GM21576 (cell line): ENCODE results near the gene GLS.

Experiments
- ATAC-seq: cut with Tn5 transposase; IDR thresholded peaks from one replicate; pipeline ENCODE4 v1.9.1; 2021; ENCODE audit warnings: mild to moderate bottlenecking, moderate library complexity; ENCODE audit not compliant: unreplicated experiment

The GLS gene

GRCh38 chr2:191012346-191012745 lies 131.7 kb downstream of the GLS start:
- ATAC-seq = no peak

DNA sequence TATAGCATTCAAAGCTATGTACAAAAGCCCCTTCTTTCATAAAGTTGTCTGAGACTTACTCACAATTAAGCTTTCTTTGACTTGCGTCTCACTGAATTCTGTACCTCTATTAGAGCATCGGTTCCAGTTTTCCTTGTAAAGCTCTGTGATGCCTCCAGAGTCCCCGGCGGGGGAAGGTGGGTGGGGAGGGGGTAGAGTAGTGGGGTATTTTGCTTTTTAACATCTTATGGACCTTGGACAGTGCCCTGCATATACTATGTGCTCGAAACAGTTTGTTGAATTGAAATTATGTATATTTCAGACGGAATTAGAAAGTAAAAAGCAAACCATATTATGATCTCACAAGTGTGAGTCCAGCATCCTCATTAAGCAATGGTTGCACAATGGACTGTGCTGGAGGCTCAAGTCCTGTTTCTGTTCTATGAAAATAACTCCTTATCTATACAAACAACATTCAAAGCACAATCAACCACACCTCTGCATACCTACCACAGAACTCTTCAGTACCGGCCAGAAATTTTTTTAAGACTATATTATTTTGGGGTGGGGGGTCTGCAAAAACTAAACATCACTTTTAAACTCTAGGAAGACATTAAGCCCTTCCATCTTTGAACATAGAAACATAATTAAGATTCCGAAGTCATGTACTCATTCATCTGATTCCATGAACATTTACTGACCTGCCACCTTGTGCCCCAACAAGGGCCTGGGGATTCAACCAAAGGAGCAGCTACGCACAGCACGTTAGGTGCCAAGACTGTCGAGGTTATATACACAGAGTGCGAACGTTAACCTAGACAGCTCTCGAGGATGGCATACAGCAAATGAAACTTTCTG lies 132.4 kb downstream of the GLS start:
- no peak for ATAC-seq

GRCh38 chr2:191013682-191013931 lies 133.0 kb downstream of the GLS start:
- ATAC-seq = no peak

DNA sequence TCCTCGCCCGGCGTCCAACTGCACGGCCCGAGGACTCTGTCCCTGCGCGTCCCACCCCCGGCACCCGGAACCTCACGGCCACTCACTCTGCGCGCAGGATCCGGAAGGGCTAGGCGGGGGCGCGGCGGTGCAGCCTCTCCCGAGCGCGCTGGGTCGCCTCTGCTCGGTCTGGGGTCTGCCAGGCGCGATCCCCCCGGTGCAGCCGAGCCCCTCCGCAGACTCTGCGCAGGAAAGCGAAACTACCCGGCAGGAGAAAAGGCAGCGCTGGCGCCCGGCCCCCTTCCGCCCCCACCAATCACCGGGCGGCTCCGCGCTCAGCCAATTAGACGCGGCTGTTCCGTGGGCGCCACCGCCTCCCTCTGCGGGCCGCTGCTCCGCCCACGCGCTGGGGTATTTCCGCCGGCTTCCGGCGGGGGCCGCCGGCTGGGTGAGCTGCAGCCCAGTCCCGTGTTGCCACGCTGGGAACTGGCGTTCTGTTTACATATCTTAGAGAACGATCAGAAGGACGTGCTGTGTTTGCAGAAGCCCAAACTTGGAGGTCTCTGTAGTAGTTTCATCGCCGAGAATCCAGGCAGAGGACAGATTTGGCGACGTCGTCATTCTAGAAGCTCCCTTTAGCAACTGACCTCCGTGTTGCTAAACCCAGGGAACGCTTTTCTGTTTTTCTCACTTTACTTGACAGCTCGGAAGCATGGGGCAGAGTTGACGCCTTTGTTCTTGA lies 133.5 kb downstream of the GLS start, which contains the start of gene STAT1:
TSS of gene STAT1 (minus strand) at position 240 of the 721 bp plus-strand sequence. CDS start 4,168 bp downstream, outside the sequence.
- peak; percentile 81 for ATAC-seq

GRCh38 chr2:191014653-191015020 lies 134.0 kb downstream of the GLS start:
- no peak for ATAC-seq
